Fibroblast of the conjunctiva (primary cell): Measurements from ENCODE around the gene ACADVL.
"Not testable (repeated sequence)": the region's sequence is repeated elsewhere in the genome, so short reads cannot be mapped to it uniquely, and the experiment has no call there.

Source experiments
- DNase-seq: peaks from one replicate; pipeline ENCODE4 v3.0.0-alpha.2; 2010; ENCODE audit warnings: low read depth

The ACADVL gene

GRCh38 chr17:7219812-7220592, at the start of gene ACADVL, which contains the start of gene DLG4:
TSS of gene ACADVL (plus strand) at chr17:7219938. CDS start at chr17:7219985, 47 bp downstream.
TSS of gene DLG4 (minus strand) at chr17:7219836.
- DNase-seq, result peak; percentile 85

- not testable (repeated sequence) for DNase-seq
Measured at GRCh38 chr17:7172522-7173191, 47.1 kb upstream of the ACADVL start.

GRCh38 chr17:7173687-7174602, 45.8 kb upstream of the ACADVL start:
- no peak for DNase-seq

- no peak for DNase-seq
Measured at GRCh38 chr17:7174603-7175326, 45.0 kb upstream of the ACADVL start.

- DNase-seq, result no peak
Measured at GRCh38 chr17:7175330-7175733, 44.4 kb upstream of the ACADVL start.

GRCh38 chr17:7176107-7176840, 43.5 kb upstream of the ACADVL start:
- no peak for DNase-seq

GRCh38 chr17:7176841-7177190, 42.9 kb upstream of the ACADVL start:
- no peak for DNase-seq

GRCh38 chr17:7177191-7177953, 42.4 kb upstream of the ACADVL start:
- peak; percentile 39 for DNase-seq

GRCh38 chr17:7177954-7178477, 41.7 kb upstream of the ACADVL start:
- no peak for DNase-seq

- DNase-seq, result no peak
Measured at GRCh38 chr17:7178973-7179316, 40.8 kb upstream of the ACADVL start.

- DNase-seq, result no peak
Measured at GRCh38 chr17:7179317-7180254, 40.2 kb upstream of the ACADVL start, which contains the start of gene ASGR1. TSS of gene ASGR1 (minus strand) at chr17:7179370. CDS start at chr17:7178563, 807 bp downstream.

- not testable (repeated sequence) for DNase-seq
Measured at GRCh38 chr17:7182101-7182500, 37.6 kb upstream of the ACADVL start.

GRCh38 chr17:7183433-7184090, 36.2 kb upstream of the ACADVL start:
- no peak for DNase-seq

- no peak for DNase-seq
Measured at GRCh38 chr17:7184091-7184488, 35.6 kb upstream of the ACADVL start.

GRCh38 chr17:7184647-7185046, 35.1 kb upstream of the ACADVL start:
- DNase-seq, result no peak

GRCh38 chr17:7186241-7186640, 33.5 kb upstream of the ACADVL start:
- DNase-seq, result no peak

GRCh38 chr17:7190276-7190917, 29.3 kb upstream of the ACADVL start:
- no peak for DNase-seq

- DNase-seq, result no peak
Measured at GRCh38 chr17:7191069-7191468, 28.7 kb upstream of the ACADVL start.
